ENCODE results near the gene BLVRB. TPM values are rescaled to one million over a fixed set of nuclear protein-coding genes. Genes with fewer than 3 reads are reported as not detected.

Gene BLVRB
- total and polyA plus RNA-seq, 2 experiments from 2014 or later: 43.7 to 53.7 TPM

DNA sequence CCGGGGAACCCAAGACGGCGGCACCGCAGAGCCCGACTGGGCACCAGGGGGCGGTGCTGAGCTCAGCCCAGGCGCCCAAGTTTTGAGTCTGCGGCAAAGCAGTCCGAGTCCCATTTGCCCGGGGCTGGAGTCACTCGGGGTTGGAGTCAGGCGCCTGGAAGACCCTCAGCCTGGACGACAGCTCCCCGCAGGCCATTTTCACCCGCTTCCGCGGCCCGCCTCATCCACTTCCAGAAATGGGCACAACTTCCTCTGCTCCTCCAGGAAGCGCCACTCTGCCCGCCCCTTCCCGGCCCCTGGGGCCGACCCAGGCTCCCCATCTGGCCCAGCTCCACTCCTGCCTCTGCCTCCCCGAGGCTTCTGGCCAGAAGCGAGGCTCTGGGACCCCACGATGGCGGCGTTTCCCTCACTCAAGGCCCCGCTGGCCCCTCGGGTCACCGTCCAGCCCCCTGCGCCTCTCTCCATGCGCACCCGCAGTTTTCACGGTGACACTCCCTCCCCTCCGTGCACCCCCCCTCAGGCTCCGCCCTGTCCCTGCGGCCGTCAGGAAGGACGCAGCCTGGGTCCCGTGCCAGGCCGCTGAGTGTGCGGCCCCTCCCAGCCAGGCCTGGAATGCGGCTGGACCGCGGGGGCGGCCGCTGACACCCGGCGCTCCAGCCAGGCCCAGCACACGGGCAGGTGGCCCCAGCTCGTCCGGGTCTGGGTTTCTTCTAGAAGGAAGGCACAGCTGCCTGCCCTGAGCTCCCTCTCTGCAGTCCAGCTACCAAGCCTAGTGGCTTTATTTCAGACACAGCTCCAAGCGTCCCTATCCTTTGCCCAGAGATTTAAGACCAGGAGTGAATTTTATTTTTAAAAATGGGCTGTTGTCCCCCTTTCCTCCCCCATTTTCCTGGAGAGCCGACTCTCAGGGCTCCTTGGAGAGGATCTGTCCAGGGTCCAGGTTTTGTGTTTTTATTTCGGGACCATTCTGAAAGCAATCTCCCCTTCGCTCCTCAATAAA is 44.5 kb downstream of the BLVRB start:
- Histone ChIP-seq H3K4me1 (ENCODE audit: insufficient read depth) (peaks cover 17% of the 10 kb centered on the region), H4K20me1 (replicated peaks; ENCODE audit: insufficient read depth) (no peaks in the 10 kb centered on the region), H3K9me2 (ENCODE audit: insufficient read depth) (no peaks in the 10 kb centered on the region), H3K79me2 (replicated peaks; ENCODE audit: insufficient read depth) (no peaks in the 10 kb centered on the region; the same call in none of the 2 replicates), H3F3A (replicated peaks; ENCODE audit: low read depth) (no peaks in the 10 kb centered on the region), H3K4me2 (peak overlapping the region; percentile 95), H2AFZ (peak overlapping the region; percentile 95), H3K36me3 (ENCODE audit: insufficient read depth) (no peaks in the 10 kb centered on the region), H3K4me3 (peak overlapping the region; percentile 87), H3K27me3 (ENCODE audit: insufficient read depth) (no peaks in the 10 kb centered on the region), H3K27ac (ENCODE audit: low read depth) (peak overlapping the region; percentile 98)
- H3K27ac Mint-ChIP-seq: peak overlapping the region; percentile 93
- ATAC-seq (peak; percentile 66), DNase-seq (ENCODE audit: low spot score) (peak; percentile 92)
- H3K36me3 Mint-ChIP-seq (ENCODE audit: low read depth): peaks cover 12% of the 10 kb centered on the region
- H3K27me3 Mint-ChIP-seq (ENCODE audit: insufficient read depth, low read depth, poor library complexity): peaks cover 10% of the 10 kb centered on the region
- H3K4me1 Mint-ChIP-seq: peaks cover 25% of the 10 kb centered on the region
- peak overlapping the region; percentile 73 for H3K4me3 Mint-ChIP-seq
- H3K9me3 Mint-ChIP-seq: peaks cover 3% of the 10 kb centered on the region; the same call in 1 of the 3 replicates
- 0 out of 2 replicates have a peak, but pooled peaks have one; percentile 24 for TF ChIP-seq CREB1 (CRISPR knock-in tag; IDR thresholded peaks at IDR 0.05; ENCODE audit: low read depth)
- TF ChIP-seq NANOG (IDR thresholded peaks at IDR 0.05; ENCODE audit: borderline replicate concordance): no peak
- TF ChIP-seq POLR2AphosphoS5 (IDR thresholded peaks at IDR 0.05; ENCODE audit: low read depth): peak; percentile 80
- TF ChIP-seq, protein P1, sequence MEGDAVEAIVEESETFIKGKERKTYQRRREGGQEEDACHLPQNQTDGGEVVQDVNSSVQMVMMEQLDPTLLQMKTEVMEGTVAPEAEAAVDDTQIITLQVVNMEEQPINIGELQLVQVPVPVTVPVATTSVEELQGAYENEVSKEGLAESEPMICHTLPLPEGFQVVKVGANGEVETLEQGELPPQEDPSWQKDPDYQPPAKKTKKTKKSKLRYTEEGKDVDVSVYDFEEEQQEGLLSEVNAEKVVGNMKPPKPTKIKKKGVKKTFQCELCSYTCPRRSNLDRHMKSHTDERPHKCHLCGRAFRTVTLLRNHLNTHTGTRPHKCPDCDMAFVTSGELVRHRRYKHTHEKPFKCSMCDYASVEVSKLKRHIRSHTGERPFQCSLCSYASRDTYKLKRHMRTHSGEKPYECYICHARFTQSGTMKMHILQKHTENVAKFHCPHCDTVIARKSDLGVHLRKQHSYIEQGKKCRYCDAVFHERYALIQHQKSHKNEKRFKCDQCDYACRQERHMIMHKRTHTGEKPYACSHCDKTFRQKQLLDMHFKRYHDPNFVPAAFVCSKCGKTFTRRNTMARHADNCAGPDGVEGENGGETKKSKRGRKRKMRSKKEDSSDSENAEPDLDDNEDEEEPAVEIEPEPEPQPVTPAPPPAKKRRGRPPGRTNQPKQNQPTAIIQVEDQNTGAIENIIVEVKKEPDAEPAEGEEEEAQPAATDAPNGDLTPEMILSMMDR (conservative IDR thresholded peaks at IDR 0.05; ENCODE audit: low read depth in 2 of 2): peak; percentile 87 to 94
- TF ChIP-seq, protein P2, sequence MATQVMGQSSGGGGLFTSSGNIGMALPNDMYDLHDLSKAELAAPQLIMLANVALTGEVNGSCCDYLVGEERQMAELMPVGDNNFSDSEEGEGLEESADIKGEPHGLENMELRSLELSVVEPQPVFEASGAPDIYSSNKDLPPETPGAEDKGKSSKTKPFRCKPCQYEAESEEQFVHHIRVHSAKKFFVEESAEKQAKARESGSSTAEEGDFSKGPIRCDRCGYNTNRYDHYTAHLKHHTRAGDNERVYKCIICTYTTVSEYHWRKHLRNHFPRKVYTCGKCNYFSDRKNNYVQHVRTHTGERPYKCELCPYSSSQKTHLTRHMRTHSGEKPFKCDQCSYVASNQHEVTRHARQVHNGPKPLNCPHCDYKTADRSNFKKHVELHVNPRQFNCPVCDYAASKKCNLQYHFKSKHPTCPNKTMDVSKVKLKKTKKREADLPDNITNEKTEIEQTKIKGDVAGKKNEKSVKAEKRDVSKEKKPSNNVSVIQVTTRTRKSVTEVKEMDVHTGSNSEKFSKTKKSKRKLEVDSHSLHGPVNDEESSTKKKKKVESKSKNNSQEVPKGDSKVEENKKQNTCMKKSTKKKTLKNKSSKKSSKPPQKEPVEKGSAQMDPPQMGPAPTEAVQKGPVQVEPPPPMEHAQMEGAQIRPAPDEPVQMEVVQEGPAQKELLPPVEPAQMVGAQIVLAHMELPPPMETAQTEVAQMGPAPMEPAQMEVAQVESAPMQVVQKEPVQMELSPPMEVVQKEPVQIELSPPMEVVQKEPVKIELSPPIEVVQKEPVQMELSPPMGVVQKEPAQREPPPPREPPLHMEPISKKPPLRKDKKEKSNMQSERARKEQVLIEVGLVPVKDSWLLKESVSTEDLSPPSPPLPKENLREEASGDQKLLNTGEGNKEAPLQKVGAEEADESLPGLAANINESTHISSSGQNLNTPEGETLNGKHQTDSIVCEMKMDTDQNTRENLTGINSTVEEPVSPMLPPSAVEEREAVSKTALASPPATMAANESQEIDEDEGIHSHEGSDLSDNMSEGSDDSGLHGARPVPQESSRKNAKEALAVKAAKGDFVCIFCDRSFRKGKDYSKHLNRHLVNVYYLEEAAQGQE (IDR thresholded peaks at IDR 0.05; ENCODE audit: unreplicated experiment): no peak

DNA sequence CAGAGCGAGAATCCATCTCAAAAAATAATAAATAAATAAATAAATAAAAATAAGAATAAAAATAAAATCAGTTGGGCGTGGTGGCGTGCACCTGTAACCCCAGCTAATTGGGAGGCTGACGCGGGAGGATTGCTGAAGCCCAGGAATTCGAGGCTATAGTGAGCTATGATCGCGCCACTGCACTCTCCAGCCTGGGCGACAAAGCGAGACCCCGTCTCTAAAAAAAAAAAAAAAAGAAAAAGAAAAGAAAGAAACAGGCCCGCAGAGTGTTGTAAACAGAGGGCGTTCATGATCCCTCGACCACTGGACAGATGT is 45.1 kb downstream of the BLVRB start:
- Mint-ChIP-seq H3K4me1 (peaks cover 25% of the 10 kb centered on the region), H3K9me3 (peaks cover 3% of the 10 kb centered on the region; the same call in 1 of the 3 replicates), H3K4me3 (peak overlapping the region; percentile 73), H3K36me3 (ENCODE audit: low read depth) (peaks cover 12% of the 10 kb centered on the region), H3K27me3 (ENCODE audit: insufficient read depth, low read depth, poor library complexity) (peaks cover 8% of the 10 kb centered on the region), H3K27ac (no peak overlapping the region)
- Histone ChIP-seq H4K20me1 (replicated peaks; ENCODE audit: insufficient read depth) (no peaks in the 10 kb centered on the region), H3F3A (replicated peaks; ENCODE audit: low read depth) (no peaks in the 10 kb centered on the region), H3K27ac (ENCODE audit: low read depth) (no peak overlapping the region), H3K27me3 (ENCODE audit: insufficient read depth) (no peaks in the 10 kb centered on the region), H3K4me3 (peak overlapping the region; percentile 87), H3K79me2 (replicated peaks; ENCODE audit: insufficient read depth) (no peaks in the 10 kb centered on the region; the same call in none of the 2 replicates), H3K4me2 (peak overlapping the region; percentile 95; the same call in 1 of the 2 replicates), H3K9me2 (ENCODE audit: insufficient read depth) (no peaks in the 10 kb centered on the region), H3K4me1 (ENCODE audit: insufficient read depth) (peaks cover 17% of the 10 kb centered on the region), H3K36me3 (ENCODE audit: insufficient read depth) (no peaks in the 10 kb centered on the region), H2AFZ (no peak overlapping the region)
- no peak for DNase-seq (ENCODE audit: low spot score)
- ATAC-seq: no peak
- TF ChIP-seq, protein P1 (conservative IDR thresholded peaks at IDR 0.05; ENCODE audit: low read depth in 2 of 2): no peak
- TF ChIP-seq, protein P2 (IDR thresholded peaks at IDR 0.05; ENCODE audit: unreplicated experiment): no peak
- no peak for TF ChIP-seq NANOG (IDR thresholded peaks at IDR 0.05; ENCODE audit: borderline replicate concordance)
- TF ChIP-seq ZNF114 (CRISPR knock-in tag; IDR thresholded peaks at IDR 0.05): no peak
- TF ChIP-seq, protein P3, sequence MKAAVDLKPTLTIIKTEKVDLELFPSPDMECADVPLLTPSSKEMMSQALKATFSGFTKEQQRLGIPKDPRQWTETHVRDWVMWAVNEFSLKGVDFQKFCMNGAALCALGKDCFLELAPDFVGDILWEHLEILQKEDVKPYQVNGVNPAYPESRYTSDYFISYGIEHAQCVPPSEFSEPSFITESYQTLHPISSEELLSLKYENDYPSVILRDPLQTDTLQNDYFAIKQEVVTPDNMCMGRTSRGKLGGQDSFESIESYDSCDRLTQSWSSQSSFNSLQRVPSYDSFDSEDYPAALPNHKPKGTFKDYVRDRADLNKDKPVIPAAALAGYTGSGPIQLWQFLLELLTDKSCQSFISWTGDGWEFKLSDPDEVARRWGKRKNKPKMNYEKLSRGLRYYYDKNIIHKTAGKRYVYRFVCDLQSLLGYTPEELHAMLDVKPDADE (IDR thresholded peaks at IDR 0.05): no peak
- no peak for TF ChIP-seq EZH2 (IDR thresholded peaks at IDR 0.05; ENCODE audit: low read depth, unreplicated experiment)
- no peak for TF ChIP-seq ZNF331 (CRISPR knock-in tag; IDR thresholded peaks at IDR 0.05; ENCODE audit: low read depth)
